Lower leg skin (tissue), 4 donors: ENCODE measurements around the gene PLEKHO2. TPM values are rescaled to one million over a fixed set of nuclear protein-coding genes. Genes with fewer than 3 reads are reported as not detected.
A peak's percentile ranks its signal among the peaks of the same experiment; 100 is the strongest.

Experiments
- DNase-seq, 2 donors: peaks; one replicate each; pipeline ENCODE4 v3.0.0-alpha.2; 2019; ENCODE audit warnings: low spot score in 2 of 2
- H3K4me3 ChIP-seq: fragments of 200-600 bp; sonication (generic); 2 replicates; pipeline ENCODE4 v1.5.1; 2017; ENCODE audit warnings: mild to moderate bottlenecking, low read depth; ENCODE audit not compliant: poor library complexity, severe bottlenecking
- POLR2A ChIP-seq, 2 donors: fragments of 450-650 bp; IDR thresholded peaks; one replicate each; pipeline ENCODE4 v1.6.1; 2016 to 2017; ENCODE audit warnings: antibody characterized with exemption in 2 of 2, mild to moderate bottlenecking in 1 of 2, moderate library complexity in 1 of 2
- WGBS, 2 donors: methylation state at CpG; one replicate each; pipeline ENCODE4 v1.1.5; 2018; 5-methylcytosine and 5-hydroxymethylcytosine counted together
- intact Hi-C: fragments of 100-400 bp; cut with DNase I; formaldehyde crosslinking; loops from one replicate; pipeline ENCODE4 v1.15.0; 2023; ENCODE audit warnings: low total_unique reads
- total RNA-seq, 4 donors: library from RNA; depleted of rRNA; stranded (reverse); fragments of >200 nt; gene quantifications; one replicate each; pipeline ENCODE4 v1.1.0, GENCODE V29; 2016
- TF ChIP-seq, protein P1 (sequence below), 3 donors: fragments of 450-650 bp; IDR thresholded peaks; one replicate each; pipeline ENCODE4 v1.5.1; 2016; ENCODE audit warnings: antibody characterized with exemption in 3 of 3, mild to moderate bottlenecking in 3 of 3, moderate library complexity in 2 of 3

The PLEKHO2 gene
- total RNA-seq, 4 donors from 2014 or later, result 5.7 to 15.6 (median 7.3) TPM

DNA sequence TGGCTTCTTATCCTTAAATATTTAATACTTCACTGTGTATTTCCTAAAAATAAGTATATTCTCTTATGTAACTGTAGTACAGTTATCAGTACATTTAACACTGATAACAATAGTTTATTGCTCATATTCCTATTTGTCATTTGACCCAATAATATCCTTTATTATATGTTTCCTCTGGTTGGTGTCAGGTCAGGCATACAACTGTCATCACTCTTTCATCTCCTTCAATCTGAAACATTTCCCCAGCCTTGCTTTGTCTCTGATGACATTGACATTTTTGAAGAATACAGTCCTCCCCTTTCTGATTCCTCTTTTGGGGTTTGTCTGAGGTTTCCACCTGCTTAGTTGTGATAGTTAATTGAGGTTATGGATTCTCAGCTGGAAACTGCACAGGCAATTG, 27.8 kb downstream of the PLEKHO2 start:
- no peak for TF ChIP-seq POLR2A (IDR thresholded peaks at IDR 0.05)
- TF ChIP-seq, protein P1, sequence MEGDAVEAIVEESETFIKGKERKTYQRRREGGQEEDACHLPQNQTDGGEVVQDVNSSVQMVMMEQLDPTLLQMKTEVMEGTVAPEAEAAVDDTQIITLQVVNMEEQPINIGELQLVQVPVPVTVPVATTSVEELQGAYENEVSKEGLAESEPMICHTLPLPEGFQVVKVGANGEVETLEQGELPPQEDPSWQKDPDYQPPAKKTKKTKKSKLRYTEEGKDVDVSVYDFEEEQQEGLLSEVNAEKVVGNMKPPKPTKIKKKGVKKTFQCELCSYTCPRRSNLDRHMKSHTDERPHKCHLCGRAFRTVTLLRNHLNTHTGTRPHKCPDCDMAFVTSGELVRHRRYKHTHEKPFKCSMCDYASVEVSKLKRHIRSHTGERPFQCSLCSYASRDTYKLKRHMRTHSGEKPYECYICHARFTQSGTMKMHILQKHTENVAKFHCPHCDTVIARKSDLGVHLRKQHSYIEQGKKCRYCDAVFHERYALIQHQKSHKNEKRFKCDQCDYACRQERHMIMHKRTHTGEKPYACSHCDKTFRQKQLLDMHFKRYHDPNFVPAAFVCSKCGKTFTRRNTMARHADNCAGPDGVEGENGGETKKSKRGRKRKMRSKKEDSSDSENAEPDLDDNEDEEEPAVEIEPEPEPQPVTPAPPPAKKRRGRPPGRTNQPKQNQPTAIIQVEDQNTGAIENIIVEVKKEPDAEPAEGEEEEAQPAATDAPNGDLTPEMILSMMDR (IDR thresholded peaks at IDR 0.05), result no peak
- no peak overlapping the region for H3K4me3 ChIP-seq
- no peak for DNase-seq
- intact Hi-C loops, result no loop called here

DNA sequence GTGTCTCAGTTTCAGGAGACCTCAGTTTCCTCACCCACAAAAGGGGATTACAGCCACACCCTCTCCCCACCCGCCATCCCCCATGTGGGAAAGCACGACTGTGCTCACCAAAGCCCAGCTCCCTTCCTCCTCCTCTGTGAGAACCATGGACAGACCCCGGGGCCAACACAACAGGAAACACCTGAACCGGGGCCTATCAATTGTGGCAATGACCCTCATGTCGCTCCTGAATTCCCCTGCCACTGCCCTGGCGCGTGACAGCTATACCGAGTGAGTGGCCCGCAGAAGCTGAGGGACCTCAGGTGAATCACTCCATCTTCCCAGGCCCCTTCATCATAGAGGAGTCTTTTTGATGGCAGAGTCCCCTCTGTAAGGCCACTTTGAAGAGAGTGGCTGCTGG, 28.6 kb downstream of the PLEKHO2 start:
- intact Hi-C loops, result no loop called here
- DNase-seq, result peak in 1 of 2 donors; percentile 83
- TF ChIP-seq, protein P1 (IDR thresholded peaks at IDR 0.05), result no peak
- no peak for TF ChIP-seq POLR2A (IDR thresholded peaks at IDR 0.05)
- no peak overlapping the region for H3K4me3 ChIP-seq
- 61 to 90% methylated on average over 9 of the region's 9 CpGs for WGBS, 2 donors

DNA sequence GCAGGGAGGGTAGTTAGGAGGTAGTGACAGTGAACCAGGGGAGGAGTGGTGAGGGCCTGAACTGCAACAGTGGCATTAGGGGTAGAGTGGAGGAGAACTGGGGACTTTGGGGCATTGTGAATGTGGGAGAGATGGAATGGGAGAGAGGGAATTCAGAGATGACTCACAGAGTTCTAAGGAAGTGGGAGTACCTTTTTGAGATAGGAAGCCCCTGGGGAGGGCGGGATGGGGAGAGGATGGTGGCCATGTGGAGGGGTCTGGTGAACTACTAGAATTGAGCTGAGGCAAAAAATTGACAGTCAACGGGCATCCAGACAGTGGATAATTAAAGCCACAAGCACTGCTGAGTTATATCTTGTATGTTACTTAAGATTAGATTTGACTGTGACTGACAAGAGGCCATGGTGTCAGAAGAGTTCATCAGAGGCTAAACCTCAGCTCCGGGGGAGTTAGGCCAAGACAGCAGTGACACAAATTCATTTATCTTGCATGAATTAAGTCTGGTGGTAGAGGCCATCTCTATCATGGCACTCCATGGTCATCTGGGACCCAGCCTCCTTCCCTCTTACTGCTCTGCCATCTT, 34.0 kb downstream of the PLEKHO2 start:
- no peak for DNase-seq
- TF ChIP-seq, protein P1 (IDR thresholded peaks at IDR 0.05), result no peak
- TF ChIP-seq POLR2A (IDR thresholded peaks at IDR 0.05), result no peak
- no peak overlapping the region for H3K4me3 ChIP-seq
- intact Hi-C loops, result no loop called here
- 71 to 84% methylated on average over 3 of the region's 3 CpGs for WGBS, 2 donors

DNA sequence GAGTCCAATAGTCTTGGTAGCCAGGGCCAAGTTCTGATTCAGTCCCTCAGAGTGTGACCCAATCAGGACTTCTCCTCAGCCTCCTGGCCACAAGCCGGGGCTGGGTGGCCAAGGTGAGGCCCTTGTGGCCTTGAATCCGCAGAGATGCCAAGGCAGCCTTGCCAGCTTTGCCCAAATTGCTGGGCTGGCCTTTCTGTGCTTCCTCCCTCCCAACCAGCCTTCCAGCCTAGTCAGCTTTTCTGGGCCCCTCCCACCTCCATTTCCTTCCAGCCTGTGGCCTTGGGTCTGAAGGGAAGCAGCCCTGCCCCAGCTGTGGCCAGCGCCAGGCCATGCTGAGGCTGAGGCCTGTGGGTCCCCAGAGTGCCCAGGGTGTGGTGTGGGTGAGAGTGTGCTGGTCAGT, 35.7 kb downstream of the PLEKHO2 start:
- TF ChIP-seq POLR2A (IDR thresholded peaks at IDR 0.05), result no peak
- TF ChIP-seq, protein P1 (IDR thresholded peaks at IDR 0.05), result no peak
- intact Hi-C loops, result no loop called here
- WGBS, 2 donors, result 20 to 28% methylated on average over 3 of the region's 3 CpGs
- DNase-seq, result peak; percentile 67 to 93
- H3K4me3 ChIP-seq, result no peak overlapping the region

DNA sequence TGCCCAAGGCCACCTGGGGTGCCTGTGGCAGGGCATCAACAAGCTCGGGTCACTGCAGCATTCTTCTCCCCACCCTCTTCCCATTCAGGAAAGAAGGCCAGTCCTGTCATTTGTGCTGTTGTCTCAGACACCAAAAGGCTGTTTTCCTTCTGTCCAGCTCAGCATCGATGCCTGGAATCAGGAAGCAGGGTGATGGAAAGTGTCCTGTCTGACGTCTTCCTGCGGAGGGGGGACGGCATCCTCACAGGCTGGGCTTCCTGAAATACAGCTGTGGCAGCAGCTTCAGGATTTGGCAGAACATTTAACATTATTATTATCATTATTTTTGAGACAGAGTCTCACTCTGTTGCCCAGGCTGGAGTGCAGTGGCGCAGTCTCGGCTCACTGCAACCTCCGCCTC, 37.0 kb downstream of the PLEKHO2 start:
- peak; percentile 53 to 85 for DNase-seq
- no peak overlapping the region for H3K4me3 ChIP-seq
- intact Hi-C loops, result no loop called here
- WGBS, 2 donors, result 70 to 77% methylated on average over 8 of the region's 8 CpGs
- no peak for TF ChIP-seq POLR2A (IDR thresholded peaks at IDR 0.05)
- TF ChIP-seq, protein P1 (IDR thresholded peaks at IDR 0.05), result no peak

DNA sequence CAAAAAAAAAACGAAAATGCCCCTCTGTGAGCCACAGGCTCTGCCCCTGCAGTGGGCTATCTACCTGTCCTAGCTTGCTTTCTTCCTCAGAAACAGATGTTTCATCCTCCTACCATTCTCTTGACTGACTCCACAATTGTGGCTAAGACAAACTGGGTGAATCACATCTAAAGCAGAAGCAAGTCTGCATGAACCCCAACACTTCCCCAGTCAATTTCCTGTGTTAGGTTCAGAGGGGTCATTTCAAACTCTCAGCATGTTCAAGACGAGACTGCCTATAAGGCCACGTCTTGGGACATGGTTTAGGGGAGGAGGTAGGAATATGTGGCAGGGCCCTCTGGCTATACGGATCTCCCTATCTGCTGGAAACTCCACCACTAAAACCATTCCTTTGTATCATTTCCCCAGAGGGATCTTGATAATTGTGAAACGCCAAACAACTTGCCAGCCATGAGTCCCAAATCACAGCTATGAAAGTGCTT, 41.4 kb downstream of the PLEKHO2 start:
- intact Hi-C loops, result no loop called here
- WGBS, 2 donors, result 45 to 50% methylated on average over 5 of the region's 5 CpGs
- no peak for DNase-seq
- H3K4me3 ChIP-seq, result no peak overlapping the region
- TF ChIP-seq, protein P1 (IDR thresholded peaks at IDR 0.05), result no peak
- TF ChIP-seq POLR2A (IDR thresholded peaks at IDR 0.05), result no peak
